HG03025 (cell line): Measurements from ENCODE around the gene SRRD.

Experiments used
- ATAC-seq: cut with Tn5 transposase; IDR thresholded peaks from one replicate; pipeline ENCODE4 v1.9.1; 2021; ENCODE audit warnings: mild to moderate bottlenecking, moderate library complexity; ENCODE audit not compliant: unreplicated experiment, low FRiP score

SRRD gene

GRCh38 chr22:26453216-26453615 lies 30.5 kb upstream of the SRRD start:
- ATAC-seq: no peak

- ATAC-seq: no peak
Observed at GRCh38 chr22:26453812-26454500, 29.7 kb upstream of the SRRD start.

- ATAC-seq: no peak
Observed at GRCh38 chr22:26457661-26458272, 25.9 kb upstream of the SRRD start.

- no peak for ATAC-seq
Observed at GRCh38 chr22:26460202-26460601, 23.5 kb upstream of the SRRD start.

GRCh38 chr22:26461188-26461810 lies 22.4 kb upstream of the SRRD start:
- ATAC-seq: no peak

- ATAC-seq: no peak
Observed at GRCh38 chr22:26462051-26462450, 21.6 kb upstream of the SRRD start.

GRCh38 chr22:26462641-26463040 lies 21.0 kb upstream of the SRRD start:
- no peak for ATAC-seq

GRCh38 chr22:26463101-26463661 lies 20.5 kb upstream of the SRRD start:
- ATAC-seq: no peak

GRCh38 chr22:26463688-26464087 lies 20.0 kb upstream of the SRRD start:
- no peak for ATAC-seq

GRCh38 chr22:26464312-26464711 lies 19.4 kb upstream of the SRRD start:
- no peak for ATAC-seq

- no peak for ATAC-seq
Observed at GRCh38 chr22:26466196-26466595, 17.5 kb upstream of the SRRD start.

GRCh38 chr22:26470807-26471206 lies 12.9 kb upstream of the SRRD start:
- no peak for ATAC-seq

- no peak for ATAC-seq
Observed at GRCh38 chr22:26471522-26471921, 12.2 kb upstream of the SRRD start.

- no peak for ATAC-seq
Observed at GRCh38 chr22:26474682-26475081, 9.0 kb upstream of the SRRD start.

GRCh38 chr22:26476705-26477340 lies 6.9 kb upstream of the SRRD start:
- ATAC-seq: no peak

- ATAC-seq: no peak
Observed at GRCh38 chr22:26477341-26477731, 6.3 kb upstream of the SRRD start.

- no peak for ATAC-seq
Observed at GRCh38 chr22:26479043-26479791, 4.5 kb upstream of the SRRD start.

GRCh38 chr22:26479792-26480610 lies 3.7 kb upstream of the SRRD start:
- ATAC-seq: no peak

GRCh38 chr22:26480611-26480932 lies 3.1 kb upstream of the SRRD start:
- no peak for ATAC-seq
